HepG2 (cell line): ENCODE measurements around the gene SAMD8. TPM values are rescaled to one million over a fixed set of nuclear protein-coding genes. Genes with fewer than 3 reads are reported as not detected.
A peak's percentile ranks its signal among the peaks of the same experiment; 100 is the strongest.

Experiments used
- AKNA ChIP-seq: sonication (generic); formaldehyde crosslinking; IDR thresholded peaks from 2 replicates; pipeline ENCODE4 v1.4.0; 2020; ENCODE audit warnings: missing genetic modification reagents, borderline replicate concordance
- BCL6 ChIP-seq: IDR thresholded peaks from 2 replicates; pipeline ENCODE4 v1.6.1; 2016; ENCODE audit warnings: missing genetic modification reagents, missing compliant biosample characterization
- GPN1 ChIP-seq: sonication (generic); formaldehyde crosslinking; IDR thresholded peaks from 2 replicates; pipeline ENCODE4 v1.5.1; 2020; ENCODE audit warnings: missing genetic modification reagents, borderline replicate concordance
- PRMT3 ChIP-seq: sonication (generic); formaldehyde crosslinking; IDR thresholded peaks from 2 replicates; pipeline ENCODE4 v1.8.1; 2022; ENCODE audit warnings: low read depth, mild to moderate bottlenecking, moderate library complexity, missing genetic modification reagents, borderline replicate concordance
- SRF ChIP-seq: IDR thresholded peaks from 2 replicates; pipeline ENCODE4 v1.6.1; 2011; ENCODE audit warnings: mild to moderate bottlenecking, low read depth, low read length, moderate library complexity
- ZBTB1 ChIP-seq: sonication (generic); formaldehyde crosslinking; IDR thresholded peaks from 2 replicates; pipeline ENCODE4 v1.4.0; 2020; ENCODE audit warnings: missing genetic modification reagents, borderline replicate concordance
- ZHX2 ChIP-seq, 2 experiments: sonication (generic) in 1 of 2; formaldehyde crosslinking in 1 of 2; IDR thresholded peaks; 2 replicates each; pipeline versions ENCODE4 v1.6.1 to v1.9.0; 2014 to 2022; ENCODE audit warnings: antibody characterized with exemption in 1 of 2, borderline replicate concordance in 1 of 2, inconsistent platforms in 1 of 2, low read depth in 1 of 2, missing genetic modification reagents in 1 of 2
- ZIK1 ChIP-seq: sonication (generic); formaldehyde crosslinking; IDR thresholded peaks from 2 replicates; pipeline ENCODE4 v1.5.0; 2020; ENCODE audit warnings: mild to moderate bottlenecking, low read depth, missing genetic modification reagents, borderline replicate concordance
- ZNF460 ChIP-seq: sonication (generic); formaldehyde crosslinking; IDR thresholded peaks from 2 replicates; pipeline ENCODE4 v1.5.1; 2020; ENCODE audit warnings: missing genetic modification reagents, mild to moderate bottlenecking, borderline replicate concordance
- ZNF547 ChIP-seq: sonication (generic); formaldehyde crosslinking; IDR thresholded peaks from 2 replicates; pipeline ENCODE4 v1.5.1; 2020; ENCODE audit warnings: mild to moderate bottlenecking, missing genetic modification reagents
- ZNF563 ChIP-seq: sonication (generic); formaldehyde crosslinking; IDR thresholded peaks from 2 replicates; pipeline ENCODE4 v1.8.0; 2022; ENCODE audit warnings: mild to moderate bottlenecking, moderate library complexity, missing genetic modification reagents
- ZNF597 ChIP-seq: sonication (generic); formaldehyde crosslinking; IDR thresholded peaks from 2 replicates; pipeline ENCODE4 v1.5.0; 2020; ENCODE audit warnings: missing genetic modification reagents
- ZSCAN21 ChIP-seq: sonication (generic); formaldehyde crosslinking; IDR thresholded peaks from 2 replicates; pipeline ENCODE4 v1.8.0; 2022; ENCODE audit warnings: mild to moderate bottlenecking, missing genetic modification reagents, moderate library complexity, borderline replicate concordance
- ZSCAN31 ChIP-seq: sonication (generic); formaldehyde crosslinking; IDR thresholded peaks from 2 replicates; pipeline ENCODE4 v1.5.0; 2020; ENCODE audit warnings: low read depth, mild to moderate bottlenecking, missing genetic modification reagents
- polyA plus RNA-seq, 8 experiments: library from polyadenylated mRNA; depleted of rRNA in 3 of 8; stranded (reverse) in 7 of 8; unstranded in 1 of 8; fragments of >200 nt; fragmentation: Illumina TruSeq in 4 of 8; extraction: Trizol in 4 of 8; gene quantifications; 2 replicates each; pipeline versions ENCODE4 v1.2.1 to v1.2.3, GENCODE V29; 2011 to 2016; ENCODE audit warnings: low read depth in 4 of 8, missing spikeins in 1 of 8, mixed read lengths in 1 of 8; ENCODE audit not compliant: insufficient read depth in 1 of 8
- total RNA-seq, 5 experiments: library from RNA; depleted of rRNA; stranded (reverse); fragments of >200 nt; fragmentation: Illumina TruSeq; extraction: Trizol; gene quantifications; 2 replicates each; pipeline ENCODE4 v1.2.3, GENCODE V29; 2016; ENCODE audit warnings: low read depth in 1 of 5
- TF ChIP-seq, protein P1 (sequence below): sonication (generic); formaldehyde crosslinking; conservative IDR thresholded peaks from 2 replicates; pipeline ENCODE4 v1.8.0; 2022; ENCODE audit warnings: missing genetic modification reagents

The SAMD8 gene
- total and polyA plus RNA-seq, 2 of the 13 experiments (the other 11 are each of a cell fraction or from before 2014, with no cell fraction given), result 10.4 to 13.2 TPM

DNA sequence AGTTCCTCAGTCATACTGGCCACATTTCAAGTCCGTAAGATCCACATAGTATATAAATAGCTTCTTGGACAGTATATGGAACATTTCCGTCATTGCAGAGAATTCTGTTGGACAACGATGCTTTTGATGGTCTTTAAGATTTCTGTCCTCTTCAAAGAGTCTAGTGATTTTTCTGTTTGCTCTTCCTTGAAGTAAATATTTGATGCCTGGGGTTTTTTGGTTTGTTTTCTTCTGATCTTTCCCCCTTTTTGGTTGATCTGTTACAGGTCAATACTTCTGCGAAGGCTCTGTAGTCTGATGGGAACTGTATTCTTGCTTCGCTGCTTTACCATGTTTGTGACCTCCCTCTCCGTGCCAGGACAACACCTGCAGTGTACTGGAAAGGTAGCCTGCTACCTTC is 56.8 kb downstream of the SAMD8 start (continued):
- TF ChIP-seq, protein P1, sequence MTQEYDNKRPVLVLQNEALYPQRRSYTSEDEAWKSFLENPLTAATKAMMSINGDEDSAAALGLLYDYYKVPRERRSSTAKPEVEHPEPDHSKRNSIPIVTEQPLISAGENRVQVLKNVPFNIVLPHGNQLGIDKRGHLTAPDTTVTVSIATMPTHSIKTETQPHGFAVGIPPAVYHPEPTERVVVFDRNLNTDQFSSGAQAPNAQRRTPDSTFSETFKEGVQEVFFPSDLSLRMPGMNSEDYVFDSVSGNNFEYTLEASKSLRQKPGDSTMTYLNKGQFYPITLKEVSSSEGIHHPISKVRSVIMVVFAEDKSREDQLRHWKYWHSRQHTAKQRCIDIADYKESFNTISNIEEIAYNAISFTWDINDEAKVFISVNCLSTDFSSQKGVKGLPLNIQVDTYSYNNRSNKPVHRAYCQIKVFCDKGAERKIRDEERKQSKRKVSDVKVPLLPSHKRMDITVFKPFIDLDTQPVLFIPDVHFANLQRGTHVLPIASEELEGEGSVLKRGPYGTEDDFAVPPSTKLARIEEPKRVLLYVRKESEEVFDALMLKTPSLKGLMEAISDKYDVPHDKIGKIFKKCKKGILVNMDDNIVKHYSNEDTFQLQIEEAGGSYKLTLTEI (CRISPR knock-in tag), result no peak
- no peak for TF ChIP-seq ZNF563
- no peak for TF ChIP-seq ZSCAN31
- no peak for TF ChIP-seq ZBTB1
- no peak for TF ChIP-seq ZNF597 (CRISPR knock-in tag)
- TF ChIP-seq ZNF460, result no peak
- TF ChIP-seq GPN1 (CRISPR knock-in tag), result no peak
- no peak for TF ChIP-seq ZSCAN21
- no peak for TF ChIP-seq ZNF547 (CRISPR knock-in tag)
- no peak for TF ChIP-seq ZHX2 (IDR thresholded peaks at IDR 0.05; ENCODE audit: low read depth)
- peak; percentile 55; the same call in 1 of the 2 replicates for TF ChIP-seq ZHX2 (CRISPR knock-in tag; IDR thresholded peaks at IDR 0.05; ENCODE audit: borderline replicate concordance)
- no peak for TF ChIP-seq SRF
- no peak for TF ChIP-seq PRMT3 (CRISPR knock-in tag)
- TF ChIP-seq AKNA (CRISPR knock-in tag), result no peak
- TF ChIP-seq ZIK1 (CRISPR knock-in tag), result no peak
- TF ChIP-seq BCL6 (CRISPR knock-in tag), result peak; percentile 100
